Kidney epithelial cell (primary cell): ENCODE results near the gene RAB6A. TPM values are rescaled to one million over a fixed set of nuclear protein-coding genes. Genes with fewer than 3 reads are reported as not detected.
A peak's percentile ranks its signal among the peaks of the same experiment; 100 is the strongest.

ENCODE experiments used
- DNase-seq: peaks from one replicate; pipeline ENCODE4 v3.0.0-alpha.2; 2010; ENCODE audit warnings: low read depth
- H3K27me3 ChIP-seq: 2 replicates; pipeline ENCODE4 v1.6.0; 2011; ENCODE audit warnings: low read length; ENCODE audit not compliant: control insufficient read depth, insufficient read depth
- H3K36me3 ChIP-seq: 2 replicates; pipeline ENCODE4 v1.5.1; 2011; ENCODE audit warnings: low read length; ENCODE audit not compliant: control insufficient read depth, insufficient read depth
- H3K4me3 ChIP-seq: 2 replicates; pipeline ENCODE4 v1.5.1; 2011; ENCODE audit warnings: low read depth, mild to moderate bottlenecking, control low read depth, low read length
- CTCF ChIP-seq: IDR thresholded peaks from 2 replicates; pipeline ENCODE4 v1.5.1; 2011; ENCODE audit warnings: mild to moderate bottlenecking, moderate library complexity, low read length, control low read depth, inconsistent platforms; ENCODE audit not compliant: insufficient read depth, poor library complexity, severe bottlenecking
- total RNA-seq: library from RNA; depleted of rRNA; stranded (reverse); fragments of >200 nt; gene quantifications from 2 replicates; pipeline ENCODE4 v1.2.3, GENCODE V29; 2015

RAB6A gene
- total RNA-seq, 1 donor from 2014 or later = 120 TPM

GRCh38 chr11:73636249-73636648 lies 124.6 kb downstream of the RAB6A start:
- TF ChIP-seq CTCF = no peak
- DNase-seq = no peak
- Histone ChIP-seq H3K4me3 (no peak overlapping the region), H3K36me3 (no peaks in the 10 kb centered on the region), H3K27me3 (no peaks in the 10 kb centered on the region)

DNA sequence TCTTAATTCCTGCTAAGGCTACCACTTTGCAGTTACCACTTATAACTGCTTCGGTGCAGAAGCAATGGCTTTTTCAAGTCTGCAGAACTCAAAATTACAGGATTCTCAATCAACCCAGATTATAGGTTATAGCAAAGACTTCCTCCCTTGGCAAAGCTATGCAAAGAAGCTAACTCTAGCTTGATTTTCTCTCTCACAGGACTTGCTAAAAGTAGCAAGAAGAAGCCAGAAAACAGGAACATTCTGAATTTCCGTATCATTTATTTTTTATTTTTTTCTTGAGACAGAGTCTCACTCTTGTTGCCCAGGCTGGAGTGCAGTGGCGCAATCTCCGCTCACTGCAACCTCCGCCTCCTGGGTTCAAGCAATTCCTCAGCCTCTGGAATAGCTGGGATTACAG lies 125.2 kb downstream of the RAB6A start:
- no peak for DNase-seq
- Histone ChIP-seq H3K27me3 (no peaks in the 10 kb centered on the region), H3K4me3 (no peak overlapping the region), H3K36me3 (no peaks in the 10 kb centered on the region)
- TF ChIP-seq CTCF = no peak

DNA sequence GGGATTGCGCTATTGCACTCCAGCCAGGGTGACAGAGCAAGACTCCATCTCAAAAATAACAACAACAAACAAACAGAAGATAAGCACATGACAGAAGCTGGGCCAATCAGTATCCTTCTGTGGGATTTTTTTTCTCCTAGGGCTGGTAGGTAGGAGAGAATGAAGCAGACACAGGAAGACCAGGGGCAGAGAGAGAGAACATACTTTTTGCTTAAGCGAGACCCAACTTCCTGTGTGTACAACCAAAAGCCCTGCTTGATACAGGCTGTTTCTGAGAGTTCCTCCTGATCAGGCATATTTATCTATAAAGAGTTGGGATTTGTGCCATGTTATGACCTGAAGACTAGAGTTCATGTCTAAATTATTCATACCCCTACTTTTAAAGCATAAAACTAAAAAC lies 126.9 kb downstream of the RAB6A start:
- no peaks in the 10 kb centered on the region for H3K27me3 ChIP-seq
- DNase-seq = no peak
- no peak overlapping the region for H3K4me3 ChIP-seq
- H3K36me3 ChIP-seq = no peaks in the 10 kb centered on the region
- TF ChIP-seq CTCF = no peak

GRCh38 chr11:73632996-73633395 lies 127.9 kb downstream of the RAB6A start:
- DNase-seq = no peak
- H3K4me3 ChIP-seq = no peak overlapping the region
- no peaks in the 10 kb centered on the region for H3K27me3 ChIP-seq
- no peaks in the 10 kb centered on the region for H3K36me3 ChIP-seq
- TF ChIP-seq CTCF = no peak

DNA sequence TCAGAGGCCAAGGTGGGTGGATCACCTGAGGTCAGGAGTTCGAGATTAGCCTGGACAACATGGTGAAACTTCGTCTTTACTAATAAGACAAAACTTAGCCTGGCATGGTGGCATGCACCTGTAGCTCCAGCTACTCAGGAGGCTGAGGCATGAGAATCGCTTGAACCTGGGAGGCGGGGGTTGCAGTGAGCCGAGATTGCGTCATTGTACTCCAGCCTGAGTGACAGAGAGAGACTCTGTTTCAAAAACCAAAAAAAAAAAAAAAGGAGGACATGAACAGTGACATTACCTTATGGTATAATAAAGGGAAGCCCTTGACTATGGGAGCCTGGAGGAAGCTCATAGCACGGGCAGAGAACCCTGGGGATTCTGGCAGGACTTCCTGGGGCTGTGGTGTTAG lies 131.0 kb downstream of the RAB6A start:
- Histone ChIP-seq H3K4me3 (no peak overlapping the region), H3K36me3 (no peaks in the 10 kb centered on the region), H3K27me3 (no peaks in the 10 kb centered on the region)
- TF ChIP-seq CTCF = no peak
- no peak for DNase-seq

- peak; percentile 18 for DNase-seq
- TF ChIP-seq CTCF = peak; percentile 91
- peaks cover 8% of the 10 kb centered on the region for H3K27me3 ChIP-seq
- H3K36me3 ChIP-seq = no peaks in the 10 kb centered on the region
- no peak overlapping the region for H3K4me3 ChIP-seq
Measured at GRCh38 chr11:73625696-73626318, 135.1 kb downstream of the RAB6A start.

Other genes with a start within 250 kb of the RAB6A start
- gene FAM168A, start 163.0 kb downstream of the RAB6A start, total RNA-seq = 14.2 and 17.3 TPM in 2 replicates
- 3.5 and 7.1 TPM in 2 replicates for gene PLEKHB1, start 114.5 kb downstream of the RAB6A start, total RNA-seq
- 37.0 and 52.4 TPM in 2 replicates for gene MRPL48, start 26.8 kb upstream of the RAB6A start, total RNA-seq
- gene COA4, start 115.8 kb upstream of the RAB6A start, total RNA-seq = 80.8 and 103 TPM in 2 replicates
- 11.8 and 11.9 TPM in 2 replicates for gene PAAF1, start 115.9 kb upstream of the RAB6A start, total RNA-seq
- gene DNAJB13, start 190.0 kb upstream of the RAB6A start, total RNA-seq = not detected in 2 replicates
- gene UCP2, start 221.8 kb upstream of the RAB6A start, total RNA-seq = 13.0 and 18.5 TPM in 2 replicates
- gene UCP3, start 248.0 kb upstream of the RAB6A start, total RNA-seq = 0.84 and 1.6 TPM in 2 replicates